HL-60 (cell line): ENCODE measurements around the gene EML6.

Source experiments
- GABPA ChIP-seq: IDR thresholded peaks from 2 replicates; pipeline ENCODE4 v1.6.1; 2012; ENCODE audit warnings: low read depth
- POLR2AphosphoS5 ChIP-seq: IDR thresholded peaks from 2 replicates; pipeline ENCODE4 v1.6.1; 2012; ENCODE audit warnings: low read depth
- TF ChIP-seq, protein P1 (sequence below): IDR thresholded peaks from one replicate; pipeline ENCODE4 v1.5.1; 2011; ENCODE audit warnings: low read length, control low read depth, inconsistent platforms; ENCODE audit not compliant: insufficient read depth

DNA sequence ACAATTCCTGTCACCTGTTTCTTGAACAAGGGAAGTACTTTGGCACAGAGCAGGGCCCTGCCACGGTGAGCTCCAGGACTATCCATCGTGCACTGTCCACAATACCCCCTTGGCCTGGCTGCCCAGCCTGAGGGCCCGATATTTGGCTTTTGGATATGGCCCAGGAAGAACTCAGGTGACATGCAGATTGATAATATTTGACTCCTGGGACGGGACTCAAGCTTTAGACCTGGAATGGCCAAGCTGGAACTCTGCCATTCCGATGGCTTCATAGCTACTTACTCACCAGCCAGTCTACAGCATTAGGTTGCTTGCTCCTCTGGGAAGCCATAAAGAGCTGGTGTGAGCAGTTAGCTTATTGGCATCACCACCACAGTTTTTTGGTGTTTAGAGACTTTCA lies 26.6 kb downstream of the EML6 start:
- no peak for TF ChIP-seq GABPA
- TF ChIP-seq, protein P1, sequence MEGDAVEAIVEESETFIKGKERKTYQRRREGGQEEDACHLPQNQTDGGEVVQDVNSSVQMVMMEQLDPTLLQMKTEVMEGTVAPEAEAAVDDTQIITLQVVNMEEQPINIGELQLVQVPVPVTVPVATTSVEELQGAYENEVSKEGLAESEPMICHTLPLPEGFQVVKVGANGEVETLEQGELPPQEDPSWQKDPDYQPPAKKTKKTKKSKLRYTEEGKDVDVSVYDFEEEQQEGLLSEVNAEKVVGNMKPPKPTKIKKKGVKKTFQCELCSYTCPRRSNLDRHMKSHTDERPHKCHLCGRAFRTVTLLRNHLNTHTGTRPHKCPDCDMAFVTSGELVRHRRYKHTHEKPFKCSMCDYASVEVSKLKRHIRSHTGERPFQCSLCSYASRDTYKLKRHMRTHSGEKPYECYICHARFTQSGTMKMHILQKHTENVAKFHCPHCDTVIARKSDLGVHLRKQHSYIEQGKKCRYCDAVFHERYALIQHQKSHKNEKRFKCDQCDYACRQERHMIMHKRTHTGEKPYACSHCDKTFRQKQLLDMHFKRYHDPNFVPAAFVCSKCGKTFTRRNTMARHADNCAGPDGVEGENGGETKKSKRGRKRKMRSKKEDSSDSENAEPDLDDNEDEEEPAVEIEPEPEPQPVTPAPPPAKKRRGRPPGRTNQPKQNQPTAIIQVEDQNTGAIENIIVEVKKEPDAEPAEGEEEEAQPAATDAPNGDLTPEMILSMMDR, result no peak
- no peak for TF ChIP-seq POLR2AphosphoS5
